NCI-H226 (cell line): ENCODE measurements around the gene MVD.

Source experiments
- DNase-seq: peaks from one replicate; pipeline ENCODE4 v3.0.0-alpha.2; 2015

MVD gene

GRCh38 chr16:88653596-88654362 lies 9.1 kb downstream of the MVD start:
- no peak for DNase-seq

GRCh38 chr16:88653101-88653500 lies 9.8 kb downstream of the MVD start:
- DNase-seq: no peak

- DNase-seq: no peak
Observed at GRCh38 chr16:88652762-88653063, 10.2 kb downstream of the MVD start.

- no peak for DNase-seq
Observed at GRCh38 chr16:88651989-88652761, 10.7 kb downstream of the MVD start.

- DNase-seq: no peak
Observed at GRCh38 chr16:88651276-88651988, 11.5 kb downstream of the MVD start.

- DNase-seq: peak; percentile 64
Observed at GRCh38 chr16:88650749-88651275, 12.1 kb downstream of the MVD start, which contains the start of gene CYBA. Gene CYBA, minus strand, starts transcription at chr16:88651053. Its CDS starts 40 bp downstream, at chr16:88651013.

GRCh38 chr16:88649924-88650748 lies 12.8 kb downstream of the MVD start:
- DNase-seq: no peak

GRCh38 chr16:88649195-88649923 lies 13.5 kb downstream of the MVD start:
- no peak for DNase-seq

GRCh38 chr16:88647178-88648070 lies 15.5 kb downstream of the MVD start:
- DNase-seq: no peak

- no peak for DNase-seq
Observed at GRCh38 chr16:88646345-88647034, 16.4 kb downstream of the MVD start.

- DNase-seq: no peak
Observed at GRCh38 chr16:88645941-88646340, 16.9 kb downstream of the MVD start.

- DNase-seq: no peak
Observed at GRCh38 chr16:88645455-88645854, 17.4 kb downstream of the MVD start.

GRCh38 chr16:88643644-88643932 lies 19.3 kb downstream of the MVD start:
- no peak for DNase-seq

- no peak for DNase-seq
Observed at GRCh38 chr16:88642881-88643643, 19.8 kb downstream of the MVD start.

GRCh38 chr16:88640498-88641247 lies 22.2 kb downstream of the MVD start:
- DNase-seq: no peak

GRCh38 chr16:88640039-88640495 lies 22.8 kb downstream of the MVD start:
- no peak for DNase-seq

- no peak for DNase-seq
Observed at GRCh38 chr16:88639231-88640038, 23.5 kb downstream of the MVD start.
